Measurements from ENCODE around the gene EEF1AKMT1.

- TF ChIP-seq CTCF (IDR thresholded peaks at IDR 0.05 in 4 of 5, conservative IDR thresholded peaks at IDR 0.05 in 1 of 5) (no peak), POLR2A (IDR thresholded peaks at IDR 0.05) (no peak)
Measured at GRCh38 chr13:20774746-20775145, 985 bp upstream of the EEF1AKMT1 start.
